Smooth muscle cell (in vitro differentiated cells): ENCODE measurements around the gene CCDC57. TPM values are rescaled to one million over a fixed set of nuclear protein-coding genes. Genes with fewer than 3 reads are reported as not detected.

Source experiments
- DNase-seq: peaks from one replicate; lab custom pipeline; 2025; ENCODE audit not compliant: unreplicated experiment; lab: John Stamatoyannopoulos, UW
- H2AFZ ChIP-seq: fragments of 200-600 bp; sonication (generic); 2 replicates; pipeline ENCODE4 v1.6.0; 2016; ENCODE audit warnings: antibody characterized with exemption, low read depth, mild to moderate bottlenecking
- H3F3A ChIP-seq: fragments of 200-600 bp; sonication (generic); 2 replicates; pipeline ENCODE4 v1.6.0; 2017; ENCODE audit warnings: antibody characterized with exemption, low read depth
- H3K27ac ChIP-seq: fragments of 200-600 bp; sonication (generic); 2 replicates; pipeline ENCODE4 v1.5.1; 2016; ENCODE audit warnings: low read depth, mild to moderate bottlenecking
- H3K27me3 ChIP-seq: fragments of 200-600 bp; sonication (generic); 2 replicates; pipeline ENCODE4 v1.6.1; 2016; ENCODE audit warnings: low read depth, mild to moderate bottlenecking
- H3K36me3 ChIP-seq: fragments of 200-600 bp; sonication (generic); 2 replicates; pipeline ENCODE4 v1.5.1; 2016; ENCODE audit warnings: low read depth
- H3K4me1 ChIP-seq: fragments of 200-600 bp; sonication (generic); 2 replicates; pipeline ENCODE4 v1.5.1; 2016; ENCODE audit warnings: low read depth
- H3K4me2 ChIP-seq: fragments of 200-600 bp; sonication (generic); 2 replicates; pipeline ENCODE4 v1.6.0; 2016; ENCODE audit warnings: mild to moderate bottlenecking
- H3K4me3 ChIP-seq: fragments of 200-600 bp; sonication (generic); 2 replicates; pipeline ENCODE4 v1.5.1; 2016; ENCODE audit warnings: mild to moderate bottlenecking
- H3K79me2 ChIP-seq: fragments of 200-600 bp; sonication (generic); 2 replicates; pipeline ENCODE4 v1.6.0; 2016; ENCODE audit warnings: low read depth, mild to moderate bottlenecking
- H3K9ac ChIP-seq: fragments of 200-600 bp; sonication (generic); 2 replicates; pipeline ENCODE4 v1.6.0; 2016; ENCODE audit warnings: low read depth
- H3K9me3 ChIP-seq: fragments of 200-600 bp; sonication (generic); replicated peaks from 2 replicates; pipeline ENCODE4 v1.5.1; 2016; ENCODE audit warnings: low read depth
- H4K20me1 ChIP-seq: fragments of 200-600 bp; sonication (generic); 2 replicates; pipeline ENCODE4 v1.6.0; 2016; ENCODE audit warnings: low read depth
- CTCF ChIP-seq: fragments of 200-600 bp; sonication (generic); IDR thresholded peaks from 2 replicates; pipeline ENCODE4 v1.5.1; 2017; ENCODE audit warnings: borderline replicate concordance, mild to moderate bottlenecking, antibody characterized with exemption; ENCODE audit not compliant: insufficient read depth, poor library complexity, severe bottlenecking
- WGBS: methylation state at CpG from one replicate; pipeline ENCODE4 v1.1.7; 2016; ENCODE audit warnings: low lambda C conversion rate; 5-methylcytosine and 5-hydroxymethylcytosine counted together
- polyA plus RNA-seq: library from polyadenylated mRNA; unstranded; fragments of >200 nt; fragmentation: Nextera tagmentation; extraction: Ambion mirVana; gene quantifications from 2 replicates; pipeline ENCODE4 v1.2.1, GENCODE V29; 2016
- total RNA-seq: library from RNA; depleted of rRNA; stranded (reverse); fragments of >200 nt; gene quantifications from 2 replicates; pipeline ENCODE4 v1.2.3, GENCODE V29; 2014

CCDC57 gene
- total and polyA plus RNA-seq, 2 experiments from 2014 or later = 18.3 to 23.1 TPM

- Histone ChIP-seq H2AFZ (no peak overlapping the region), H3K36me3 (no peaks in the 10 kb centered on the region), H4K20me1 (peaks cover 23% of the 10 kb centered on the region), H3K4me1 (peaks cover 5% of the 10 kb centered on the region), H3K27ac (no peak overlapping the region), H3K27me3 (no peaks in the 10 kb centered on the region), H3K79me2 (peaks cover 24% of the 10 kb centered on the region), H3K9ac (no peak overlapping the region), H3F3A (no peaks in the 10 kb centered on the region), H3K4me2 (no peak overlapping the region), H3K4me3 (no peak overlapping the region), H3K9me3 (no peaks in the 10 kb centered on the region)
- no peak for TF ChIP-seq CTCF
- WGBS = 92% methylated on average over 15 of the region's 15 CpGs
- no peak for DNase-seq
Observed at GRCh38 chr17:82226146-82226808, 13.6 kb upstream of the CCDC57 start.

- peaks cover 2% of the 10 kb centered on the region for H3K4me1 ChIP-seq
- H3K36me3 ChIP-seq = no peaks in the 10 kb centered on the region
- peaks cover 16% of the 10 kb centered on the region for H3K79me2 ChIP-seq
- no peak overlapping the region for H3K4me3 ChIP-seq
- no peak for DNase-seq
- WGBS = 85% methylated on average over 24 of the region's 24 CpGs
- H3K27ac ChIP-seq = no peak overlapping the region
- peaks cover 15% of the 10 kb centered on the region for H4K20me1 ChIP-seq
- no peak for TF ChIP-seq CTCF
- no peak overlapping the region for H3K9ac ChIP-seq
- no peak overlapping the region for H3K4me2 ChIP-seq
- H3K9me3 ChIP-seq = no peaks in the 10 kb centered on the region
- no peaks in the 10 kb centered on the region for H3K27me3 ChIP-seq
- H2AFZ ChIP-seq = no peak overlapping the region
- H3F3A ChIP-seq = no peaks in the 10 kb centered on the region
Observed at GRCh38 chr17:82225368-82226029, 12.9 kb upstream of the CCDC57 start.

GRCh38 chr17:82224666-82225065 is 12.0 kb upstream of the CCDC57 start:
- TF ChIP-seq CTCF = no peak
- peaks cover 8% of the 10 kb centered on the region for H3K79me2 ChIP-seq
- 91% methylated on average over 8 of the region's 8 CpGs for WGBS

More at GRCh38 chr17:82224666-82225065, 12.0 kb upstream of the CCDC57 start:
- no peak overlapping the region for H2AFZ ChIP-seq
- H3K4me3 ChIP-seq = no peak overlapping the region
- H3K9me3 ChIP-seq = no peaks in the 10 kb centered on the region
- H3K27me3 ChIP-seq = no peaks in the 10 kb centered on the region
- no peak overlapping the region for H3K27ac ChIP-seq
- H3F3A ChIP-seq = no peaks in the 10 kb centered on the region
- H3K4me1 ChIP-seq = no peaks in the 10 kb centered on the region
- H3K9ac ChIP-seq = no peak overlapping the region
- H4K20me1 ChIP-seq = peaks cover 7% of the 10 kb centered on the region
- H3K4me2 ChIP-seq = no peak overlapping the region
- no peaks in the 10 kb centered on the region for H3K36me3 ChIP-seq
- no peak for DNase-seq
